GM12874 (cell line): ENCODE results near the gene TNIP1.

Experiments used
- TF ChIP-seq, protein P1 (sequence below): IDR thresholded peaks from 2 replicates; pipeline ENCODE4 v1.5.1; 2011; ENCODE audit warnings: low read depth, mild to moderate bottlenecking, control low read depth, low read length, moderate library complexity; ENCODE audit not compliant: insufficient read depth

Gene TNIP1

DNA sequence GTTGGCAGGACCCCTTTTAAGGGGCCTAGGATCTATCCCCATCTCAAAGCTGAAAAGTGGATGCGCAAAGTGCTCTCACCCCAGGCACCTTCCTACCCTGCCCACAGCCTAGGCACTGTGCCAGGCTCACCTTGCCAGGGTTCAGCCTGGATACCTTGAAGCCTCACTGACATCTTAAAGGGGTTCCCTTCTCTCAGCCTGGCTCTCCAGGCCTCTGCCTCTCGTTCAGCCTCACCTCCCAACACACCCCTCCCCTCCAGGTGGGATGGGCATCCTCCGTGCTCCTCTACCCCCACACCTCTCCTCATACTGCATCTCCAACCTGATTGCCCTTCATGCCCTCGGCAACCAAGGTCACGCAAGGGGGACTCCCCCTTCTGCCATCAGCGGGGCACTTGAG lies 25.5 kb downstream of the TNIP1 start:
- TF ChIP-seq, protein P1, sequence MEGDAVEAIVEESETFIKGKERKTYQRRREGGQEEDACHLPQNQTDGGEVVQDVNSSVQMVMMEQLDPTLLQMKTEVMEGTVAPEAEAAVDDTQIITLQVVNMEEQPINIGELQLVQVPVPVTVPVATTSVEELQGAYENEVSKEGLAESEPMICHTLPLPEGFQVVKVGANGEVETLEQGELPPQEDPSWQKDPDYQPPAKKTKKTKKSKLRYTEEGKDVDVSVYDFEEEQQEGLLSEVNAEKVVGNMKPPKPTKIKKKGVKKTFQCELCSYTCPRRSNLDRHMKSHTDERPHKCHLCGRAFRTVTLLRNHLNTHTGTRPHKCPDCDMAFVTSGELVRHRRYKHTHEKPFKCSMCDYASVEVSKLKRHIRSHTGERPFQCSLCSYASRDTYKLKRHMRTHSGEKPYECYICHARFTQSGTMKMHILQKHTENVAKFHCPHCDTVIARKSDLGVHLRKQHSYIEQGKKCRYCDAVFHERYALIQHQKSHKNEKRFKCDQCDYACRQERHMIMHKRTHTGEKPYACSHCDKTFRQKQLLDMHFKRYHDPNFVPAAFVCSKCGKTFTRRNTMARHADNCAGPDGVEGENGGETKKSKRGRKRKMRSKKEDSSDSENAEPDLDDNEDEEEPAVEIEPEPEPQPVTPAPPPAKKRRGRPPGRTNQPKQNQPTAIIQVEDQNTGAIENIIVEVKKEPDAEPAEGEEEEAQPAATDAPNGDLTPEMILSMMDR: no peak

- TF ChIP-seq, protein P1: no peak
Measured at GRCh38 chr5:151054709-151055108, 26.1 kb downstream of the TNIP1 start.

DNA sequence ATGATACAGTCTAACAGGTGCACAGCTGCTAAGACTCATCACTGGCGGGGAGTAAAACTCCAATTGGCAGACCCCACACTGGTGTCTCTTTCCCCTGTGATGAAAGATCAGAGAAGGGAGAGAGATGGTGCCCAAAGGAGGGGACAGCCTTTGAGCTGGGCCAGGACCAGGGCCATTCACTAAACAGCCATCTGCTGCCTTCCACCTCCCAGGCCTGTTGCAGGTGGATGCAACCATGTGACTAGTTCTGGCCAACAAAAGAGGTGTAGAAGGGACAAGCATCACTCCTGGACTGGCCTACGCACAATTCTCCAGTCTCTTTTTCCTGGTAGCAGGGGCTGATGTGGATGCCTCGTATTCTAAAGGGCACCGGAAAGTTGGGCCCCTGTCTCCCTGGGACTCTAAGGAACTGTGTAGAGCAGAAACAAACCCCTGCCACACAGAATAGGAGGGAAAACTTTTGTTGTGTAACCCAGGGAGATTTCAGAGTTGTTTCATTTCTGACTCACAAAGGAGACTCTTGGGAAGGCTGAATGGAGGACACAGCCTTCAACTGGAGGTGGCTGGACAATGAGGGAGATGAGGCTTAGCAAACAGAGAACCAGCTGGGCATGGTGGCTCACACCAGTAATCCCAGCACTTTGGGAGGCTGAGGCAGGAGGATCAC lies 26.9 kb downstream of the TNIP1 start:
- TF ChIP-seq, protein P1: no peak

DNA sequence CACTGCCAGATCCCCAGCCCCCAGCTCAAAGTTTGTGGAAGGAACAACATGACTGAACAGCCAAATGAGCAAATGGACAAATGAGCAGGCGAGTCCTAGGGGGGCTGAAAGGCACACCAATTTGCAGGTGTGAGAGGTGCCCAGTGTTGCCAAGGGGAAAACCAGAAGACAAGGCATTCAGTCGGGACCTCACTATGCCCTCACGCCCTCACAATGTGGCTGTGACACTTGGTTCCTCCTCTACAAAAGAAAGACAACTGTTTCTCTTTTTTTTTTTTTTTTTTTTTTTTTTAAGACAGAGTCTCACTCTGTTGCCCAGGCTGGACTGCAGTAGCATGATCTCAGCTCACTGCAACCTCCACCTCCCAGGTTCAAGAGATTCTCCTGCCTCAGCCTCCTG lies 28.0 kb downstream of the TNIP1 start:
- TF ChIP-seq, protein P1: no peak

DNA sequence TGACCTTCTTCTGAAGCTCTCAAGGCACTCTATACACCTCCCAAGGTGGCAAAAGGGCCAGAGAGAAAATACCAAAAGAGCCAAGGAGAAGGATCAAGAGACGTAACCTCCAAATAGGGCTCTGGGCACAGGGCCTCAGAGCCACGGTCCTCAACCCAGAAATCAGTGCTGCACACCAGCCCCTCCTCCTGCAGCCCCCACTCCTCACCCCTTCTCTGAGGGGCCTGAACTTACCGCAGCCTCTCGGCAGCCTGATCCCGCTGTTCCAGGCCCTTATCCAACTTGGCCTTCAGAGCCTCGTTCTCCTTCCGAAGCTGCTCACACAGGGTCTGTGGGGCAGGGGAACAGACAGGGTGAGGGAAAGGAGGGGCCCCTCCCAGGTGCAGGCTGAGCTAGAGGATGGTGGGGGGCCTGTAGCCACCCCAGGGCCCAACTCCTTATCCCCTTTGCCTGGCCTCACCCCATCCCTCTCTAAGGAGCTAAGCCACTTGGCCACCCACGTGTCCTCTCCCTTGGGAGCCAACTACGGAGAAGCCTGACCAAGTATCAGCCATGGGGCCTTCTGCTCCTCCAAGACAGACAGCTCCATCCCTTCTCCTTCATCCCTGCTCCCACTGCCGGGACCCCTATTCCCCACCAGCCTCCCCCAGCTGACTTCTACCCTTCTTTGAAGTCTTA lies 28.8 kb downstream of the TNIP1 start:
- TF ChIP-seq, protein P1: no peak

GRCh38 chr5:151051066-151051930 lies 29.5 kb downstream of the TNIP1 start:
- TF ChIP-seq, protein P1: peak; percentile 83

GRCh38 chr5:151048526-151048925 lies 32.3 kb downstream of the TNIP1 start:
- TF ChIP-seq, protein P1: no peak
